HepG2 (cell line): Measurements from ENCODE around the gene P3H3. TPM values are rescaled to one million over a fixed set of nuclear protein-coding genes. Genes with fewer than 3 reads are reported as not detected.

Experiments
- CEBPG ChIP-seq: IDR thresholded peaks from 2 replicates; pipeline ENCODE4 v1.6.1; 2016
- CREB3 ChIP-seq: sonication (generic); formaldehyde crosslinking; IDR thresholded peaks from 2 replicates; pipeline ENCODE4 v1.5.0; 2020; ENCODE audit warnings: missing genetic modification reagents
- ELF3 ChIP-seq: IDR thresholded peaks from 2 replicates; pipeline ENCODE4 v1.6.1; 2016; ENCODE audit warnings: missing genetic modification reagents, missing compliant biosample characterization
- FOXO4 ChIP-seq: sonication (generic); formaldehyde crosslinking; conservative IDR thresholded peaks from 2 replicates; pipeline ENCODE4 v1.8.1; 2023; ENCODE audit warnings: missing genetic modification reagents
- HBP1 ChIP-seq: IDR thresholded peaks from 2 replicates; pipeline ENCODE4 v1.6.1; 2016; ENCODE audit warnings: low read depth, control low read depth
- KDM5A ChIP-seq: fragments of 200-600 bp; sonication (generic); IDR thresholded peaks from 2 replicates; pipeline ENCODE4 v1.7.0; 2018; ENCODE audit warnings: antibody characterized with exemption, mild to moderate bottlenecking, low read length, borderline replicate concordance
- PITX1 ChIP-seq: sonication (generic); formaldehyde crosslinking; IDR thresholded peaks from 2 replicates; pipeline ENCODE4 v1.5.1; 2020; ENCODE audit warnings: mild to moderate bottlenecking, missing genetic modification reagents
- REPIN1 ChIP-seq: sonication (generic); formaldehyde crosslinking; IDR thresholded peaks from 2 replicates; pipeline ENCODE4 v1.8.0; 2022; ENCODE audit warnings: missing genetic modification reagents, low read depth, mild to moderate bottlenecking, borderline replicate concordance
- RXRA ChIP-seq: sonication (generic); formaldehyde crosslinking; IDR thresholded peaks from 2 replicates; pipeline ENCODE4 v1.5.1; 2020; ENCODE audit warnings: missing genetic modification reagents
- SKI ChIP-seq: fragments of 450-650 bp; IDR thresholded peaks from one replicate; pipeline ENCODE4 v1.6.1; 2018; ENCODE audit warnings: mild to moderate bottlenecking; ENCODE audit not compliant: partially characterized antibody
- SOX5 ChIP-seq: IDR thresholded peaks from 2 replicates; pipeline ENCODE4 v1.6.1; 2016; ENCODE audit warnings: borderline replicate concordance
- TEAD2 ChIP-seq: sonication (generic); formaldehyde crosslinking; IDR thresholded peaks from 2 replicates; pipeline ENCODE4 v1.9.0; 2021; ENCODE audit warnings: missing genetic modification reagents
- THAP7 ChIP-seq: sonication (generic); formaldehyde crosslinking; IDR thresholded peaks from 2 replicates; pipeline ENCODE4 v1.8.1; 2023; ENCODE audit warnings: mild to moderate bottlenecking, missing genetic modification reagents
- ZBTB10 ChIP-seq: sonication (generic); formaldehyde crosslinking; IDR thresholded peaks from 2 replicates; pipeline ENCODE4 v1.4.0; 2020; ENCODE audit warnings: missing genetic modification reagents, borderline replicate concordance
- ZNF253 ChIP-seq: sonication (generic); formaldehyde crosslinking; IDR thresholded peaks from 2 replicates; pipeline ENCODE4 v1.8.0; 2022; ENCODE audit warnings: mild to moderate bottlenecking, missing genetic modification reagents, borderline replicate concordance
- ZNF687 ChIP-seq: sonication (generic); formaldehyde crosslinking; IDR thresholded peaks from 2 replicates; pipeline ENCODE4 v1.5.1; 2020; ENCODE audit warnings: mild to moderate bottlenecking, missing genetic modification reagents, moderate library complexity
- ZNF776 ChIP-seq: sonication (generic); formaldehyde crosslinking; IDR thresholded peaks from 2 replicates; pipeline ENCODE4 v1.4.0; 2020; ENCODE audit warnings: mild to moderate bottlenecking, missing genetic modification reagents
- ZNF879 ChIP-seq: sonication (generic); formaldehyde crosslinking; IDR thresholded peaks from 2 replicates; pipeline ENCODE4 v1.8.1; 2023; ENCODE audit warnings: missing genetic modification reagents
- polyA plus RNA-seq, 8 experiments: library from polyadenylated mRNA; depleted of rRNA in 3 of 8; stranded (reverse) in 7 of 8; unstranded in 1 of 8; fragments of >200 nt; fragmentation: Illumina TruSeq in 4 of 8; extraction: Trizol in 4 of 8; gene quantifications; 2 replicates each; pipeline versions ENCODE4 v1.2.1 to v1.2.3, GENCODE V29; 2011 to 2016; ENCODE audit warnings: low read depth in 4 of 8, missing spikeins in 1 of 8, mixed read lengths in 1 of 8; ENCODE audit not compliant: insufficient read depth in 1 of 8
- total RNA-seq, 5 experiments: library from RNA; depleted of rRNA; stranded (reverse); fragments of >200 nt; fragmentation: Illumina TruSeq; extraction: Trizol; gene quantifications; 2 replicates each; pipeline ENCODE4 v1.2.3, GENCODE V29; 2016; ENCODE audit warnings: low read depth in 1 of 5

P3H3 gene
- total and polyA plus RNA-seq, 2 of the 13 experiments (the other 11 are each of a cell fraction or from before 2014, with no cell fraction given): 20.1 to 20.5 TPM

- TF ChIP-seq FOXO4 (CRISPR knock-in tag): no peak
- no peak for TF ChIP-seq REPIN1
- TF ChIP-seq ZNF687 (CRISPR knock-in tag): peak; percentile 84
- TF ChIP-seq ZNF776: peak; percentile 42; the same call in 1 of the 2 replicates
- no peak for TF ChIP-seq CEBPG
- peak; percentile 15 for TF ChIP-seq SKI
- TF ChIP-seq ELF3 (CRISPR knock-in tag): no peak; the same call in 1 of the 2 replicates
- no peak for TF ChIP-seq KDM5A
- TF ChIP-seq THAP7 (CRISPR knock-in tag): no peak
- no peak for TF ChIP-seq SOX5 (CRISPR knock-in tag)
- peak; percentile 61 for TF ChIP-seq HBP1 (CRISPR knock-in tag)
- TF ChIP-seq PITX1: peak; percentile 45; the same call in 1 of the 2 replicates
- TF ChIP-seq ZNF253 (CRISPR knock-in tag): no peak
- no peak for TF ChIP-seq ZBTB10 (CRISPR knock-in tag)
- TF ChIP-seq ZNF879 (CRISPR knock-in tag): no peak; the same call in 1 of the 2 replicates
- TF ChIP-seq TEAD2 (CRISPR knock-in tag): no peak
- no peak for TF ChIP-seq CREB3 (CRISPR knock-in tag)
- TF ChIP-seq RXRA (CRISPR knock-in tag): peak; percentile 24
These were observed 39.4 kb downstream of the P3H3 start, which contains the start of gene TPI1 (continued) for GRCh38 chr12:6867413-6868210.
